Measurements from ENCODE around the gene COL6A1. TPM values are rescaled to one million over a fixed set of nuclear protein-coding genes. Genes with fewer than 3 reads are reported as not detected.
"Not testable (repeated sequence)": the region's sequence is repeated elsewhere in the genome, so short reads cannot be mapped to it uniquely, and the experiment has no call there.

Gene COL6A1
- total and polyA plus RNA-seq, 2 of the 4 experiments (the other 2 are of a cell fraction), result 173 to 1,578 TPM

- peak; percentile 5 for ATAC-seq (ENCODE audit: low read depth)
- no peak for TF ChIP-seq RFX5 (IDR thresholded peaks at IDR 0.05; ENCODE audit: low read depth, low read length)
- TF ChIP-seq CEBPB (IDR thresholded peaks at IDR 0.05; ENCODE audit: low read depth, low read length), result no peak
- TF ChIP-seq BHLHE40 (IDR thresholded peaks at IDR 0.05; ENCODE audit: low read depth, low read length), result no peak
- no peak for TF ChIP-seq CTCF (conservative IDR thresholded peaks at IDR 0.05; ENCODE audit: low read depth, low read length)
- H3K79me1 ChIP-seq (ENCODE audit: low read depth in 1 of 2, low read length in 2 of 2), result peaks cover 0 to 6% of the 10 kb centered on the region in 2 experiments; a peak in 1 of 4 replicates
- no peaks in the 10 kb centered on the region for H3K4me1 ChIP-seq (ENCODE audit: control insufficient read depth, insufficient read depth, low read length)
- H3K56ac ChIP-seq (ENCODE audit: extremely low read depth, insufficient read depth, low read length), result no peak overlapping the region
- H3K23ac ChIP-seq (ENCODE audit: low read depth, low read length), result no peak overlapping the region
- no peak overlapping the region for H3K18ac ChIP-seq (ENCODE audit: low read depth, low read length)
- no peak overlapping the region for H2AFZ ChIP-seq (replicated peaks; ENCODE audit: low read length, poor library complexity)
- H3K9ac ChIP-seq (ENCODE audit: low read depth, low read length), result no peak overlapping the region
- H4K5ac ChIP-seq (ENCODE audit: low read depth, low read length), result no peak overlapping the region
- intact Hi-C loops (cut with micrococcal nuclease), result no loop called here
- ChIA-PET POLR2A (ENCODE audit: unreplicated experiment) (no interaction called here), CTCF (no interaction called here)
- H3K36me3 ChIP-seq (ENCODE audit: control insufficient read depth, insufficient read depth, low read length), result peaks cover 48% of the 10 kb centered on the region
- BruUV-seq (replicated peaks), result no TSS peak
- no peak overlapping the region for H3K14ac ChIP-seq (replicated peaks; ENCODE audit: low read depth, low read length)
- H2AK5ac ChIP-seq (ENCODE audit: low read depth, low read length), result no peak overlapping the region
- H2BK120ac ChIP-seq (ENCODE audit: low read depth, low read length), result no peak overlapping the region
- H3K4me3 ChIP-seq (ENCODE audit: insufficient read depth, low read depth, low read length), result no peak overlapping the region
- peaks cover 30% of the 10 kb centered on the region for H4K20me1 ChIP-seq (ENCODE audit: insufficient read depth, low read length)
- no peak overlapping the region for H3K4ac ChIP-seq (ENCODE audit: low read depth, low read length)
- H3K27me3 ChIP-seq (ENCODE audit: control insufficient read depth, insufficient read depth, low read length), result no peaks in the 10 kb centered on the region; the same call in 1 of the 2 replicates
- H3K9me1 ChIP-seq (ENCODE audit: insufficient read depth, low read length), result no peaks in the 10 kb centered on the region
- H3K4me2 ChIP-seq (ENCODE audit: low read depth, low read length), result no peak overlapping the region
- peak overlapping the region; percentile 78 for H2AK9ac ChIP-seq (replicated peaks; ENCODE audit: low read depth, low read length, poor library complexity)
- 98% methylated on average over 20 of the region's 20 CpGs; no CpG with 5 or more reads in 1 of the 2 experiments for whole genome bisulfite sequencing, 2 experiments (ENCODE audit: extremely low coverage in 2 of 2, insufficient read length in 1 of 2)
- no peak overlapping the region for H2BK20ac ChIP-seq (ENCODE audit: low read depth, low read length)
- in situ Hi-C loops (cut with MboI; ENCODE audit: low sequenced_read_pairs), result no loop called here
- H2BK15ac ChIP-seq (ENCODE audit: low read depth, low read length), result no peak overlapping the region
- dilution Hi-C loops (cut with HindIII; ENCODE audit: low sequenced_read_pairs, unreplicated experiment), result no loop called here
- no peak overlapping the region for H2BK5ac ChIP-seq (ENCODE audit: low read depth, low read length, poor library complexity, severe bottlenecking)
- H4K8ac ChIP-seq (ENCODE audit: low read depth in 2 of 2, low read length in 2 of 2), result no peak overlapping the region
- DNase-seq, result no peak
- H3K27ac ChIP-seq (ENCODE audit: insufficient read depth, low read length), result no peak overlapping the region
- no peak overlapping the region for H4K91ac ChIP-seq (ENCODE audit: insufficient read depth, low read depth, low read length)
- peaks cover 6% of the 10 kb centered on the region; the same call in 1 of the 2 replicates for H3K9me3 ChIP-seq (ENCODE audit: control insufficient read depth, insufficient read depth, low read length)
Observed at GRCh38 chr21:46005481-46005881, 23.9 kb downstream of the COL6A1 start.

- dilution Hi-C loops (cut with HindIII; ENCODE audit: low sequenced_read_pairs, unreplicated experiment); BruUV-seq (replicated peaks); intact Hi-C loops (cut with micrococcal nuclease): not testable (repeated sequence)
Observed at GRCh38 chr21:46005894-46006546, 24.4 kb downstream of the COL6A1 start.

More at GRCh38 chr21:46005894-46006546, 24.4 kb downstream of the COL6A1 start:
- H3K9me1 ChIP-seq (ENCODE audit: insufficient read depth, low read length); H2BK5ac ChIP-seq (ENCODE audit: low read depth, low read length, poor library complexity, severe bottlenecking); H2BK120ac ChIP-seq (ENCODE audit: low read depth, low read length); H3K27ac ChIP-seq (ENCODE audit: insufficient read depth, low read length); H4K8ac ChIP-seq (ENCODE audit: low read depth in 2 of 2, low read length in 2 of 2); H3K4me3 ChIP-seq (ENCODE audit: insufficient read depth, low read depth, low read length); in situ Hi-C loops (cut with MboI; ENCODE audit: low sequenced_read_pairs); H3K4me1 ChIP-seq (ENCODE audit: control insufficient read depth, insufficient read depth, low read length); ATAC-seq (ENCODE audit: low read depth); H3K14ac ChIP-seq (replicated peaks; ENCODE audit: low read depth, low read length); H3K4me2 ChIP-seq (ENCODE audit: low read depth, low read length); H2AFZ ChIP-seq (replicated peaks; ENCODE audit: low read length, poor library complexity); H3K27me3 ChIP-seq (ENCODE audit: control insufficient read depth, insufficient read depth, low read length); CTCF ChIA-PET; H2BK15ac ChIP-seq (ENCODE audit: low read depth, low read length); H3K4ac ChIP-seq (ENCODE audit: low read depth, low read length); H3K23ac ChIP-seq (ENCODE audit: low read depth, low read length); H3K79me1 ChIP-seq (ENCODE audit: low read depth in 1 of 2, low read length in 2 of 2); H4K91ac ChIP-seq (ENCODE audit: insufficient read depth, low read depth, low read length); H3K18ac ChIP-seq (ENCODE audit: low read depth, low read length); H3K9me3 ChIP-seq (ENCODE audit: control insufficient read depth, insufficient read depth, low read length); POLR2A ChIA-PET (ENCODE audit: unreplicated experiment); H3K56ac ChIP-seq (ENCODE audit: extremely low read depth, insufficient read depth, low read length); H2BK20ac ChIP-seq (ENCODE audit: low read depth, low read length); DNase-seq; H4K5ac ChIP-seq (ENCODE audit: low read depth, low read length); H2AK9ac ChIP-seq (replicated peaks; ENCODE audit: low read depth, low read length, poor library complexity); H3K9ac ChIP-seq (ENCODE audit: low read depth, low read length): not testable (repeated sequence)
- Histone ChIP-seq H2AK5ac (ENCODE audit: low read depth, low read length) (peak overlapping the region; percentile 59; the same call in 1 of the 2 replicates), H3K36me3 (ENCODE audit: control insufficient read depth, insufficient read depth, low read length) (peaks cover 43% of the 10 kb centered on the region), H4K20me1 (ENCODE audit: insufficient read depth, low read length) (peaks cover 30% of the 10 kb centered on the region)
- WGBS, 2 experiments (ENCODE audit: extremely low coverage in 2 of 2, insufficient read length in 1 of 2), result 93% methylated on average over 22 of the region's 64 CpGs; no CpG with 5 or more reads in 1 of the 2 experiments

Data from IMR-90 (cell line).